Activated naive CD8-positive, alpha-beta T cell treated with anti-CD3 and anti-CD28 coated beads, Interleukin-2, amount 50 U/mL, for 16 hours (primary cell): ENCODE results near the gene SETD1A.

Source experiments
- DNase-seq: peaks from one replicate; pipeline ENCODE4 v3.0.0-alpha.2; 2020; ENCODE audit warnings: low read depth, low spot score

SETD1A gene

GRCh38 chr16:31020536-31020935 lies 63.0 kb downstream of the SETD1A start:
- no peak for DNase-seq

GRCh38 chr16:31022544-31023251 lies 65.1 kb downstream of the SETD1A start:
- no peak for DNase-seq

GRCh38 chr16:31023252-31023602 lies 65.7 kb downstream of the SETD1A start:
- DNase-seq, result no peak

DNA sequence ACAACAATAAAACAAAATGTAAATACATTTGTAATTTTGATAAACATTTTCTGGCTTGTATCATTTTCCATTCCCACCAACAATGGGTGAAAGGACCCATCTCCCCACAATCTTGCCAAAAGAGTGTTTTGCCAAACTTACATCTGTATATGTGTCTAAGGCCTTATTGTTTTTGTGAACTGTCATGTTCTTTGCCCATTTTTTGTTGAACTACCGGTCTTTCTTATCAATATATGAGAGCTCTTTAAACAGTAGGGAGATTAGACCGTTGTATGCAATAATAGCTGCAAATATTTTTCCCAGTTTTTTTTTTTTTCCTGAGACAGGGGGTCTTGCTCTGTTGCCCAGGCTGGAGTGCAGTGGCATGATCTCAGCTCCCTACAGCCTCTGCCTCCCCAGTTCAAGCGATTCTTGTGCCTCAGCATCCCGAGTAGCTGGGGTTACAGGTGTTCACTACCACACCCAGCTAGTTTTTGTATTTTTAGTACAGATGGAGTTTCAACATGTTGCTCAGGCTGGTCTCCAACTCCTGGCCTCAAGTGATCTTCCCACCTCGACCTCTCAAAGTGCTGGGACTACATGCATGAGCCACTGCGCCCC lies 66.2 kb downstream of the SETD1A start:
- DNase-seq, result no peak

DNA sequence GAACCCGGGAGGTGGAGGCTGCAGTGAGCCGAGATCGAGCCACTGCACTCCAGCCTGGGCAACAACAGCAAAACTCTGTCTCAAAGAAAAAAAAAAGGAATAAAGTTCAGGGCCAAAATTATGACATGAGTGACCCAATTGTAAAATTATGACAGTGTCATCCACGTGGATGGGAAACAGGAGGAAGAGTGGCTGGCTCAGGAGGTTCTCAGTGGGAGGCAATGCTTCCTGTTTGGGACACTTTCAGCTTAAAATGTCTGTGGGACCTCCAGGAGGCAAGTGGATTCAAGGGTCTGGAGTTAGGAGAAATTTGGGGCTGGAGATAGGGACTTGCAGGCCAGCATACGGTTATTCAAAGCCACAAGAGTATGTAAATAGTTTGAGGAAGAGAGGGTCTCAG lies 67.8 kb downstream of the SETD1A start:
- DNase-seq, result no peak

GRCh38 chr16:31029272-31029671 lies 71.7 kb downstream of the SETD1A start:
- DNase-seq, result no peak

DNA sequence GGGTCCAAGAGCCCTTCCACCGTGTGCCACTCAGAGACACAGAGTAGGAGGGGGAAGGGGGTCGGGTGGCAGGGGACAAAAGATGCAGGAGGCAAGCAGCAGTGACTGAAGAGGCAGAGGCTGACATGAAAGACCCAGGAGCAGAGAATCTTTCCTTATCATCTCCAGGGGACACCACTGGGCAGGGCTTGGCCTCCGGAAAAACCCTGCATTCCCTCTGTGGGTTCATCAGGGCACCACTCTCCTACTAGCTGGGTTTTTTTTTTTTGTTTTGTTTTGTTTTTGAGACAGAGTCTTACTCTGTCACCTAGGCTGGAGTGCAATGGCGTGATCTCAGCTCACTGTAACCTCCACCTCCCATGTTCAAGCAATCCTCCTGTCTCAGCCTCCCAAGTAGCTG lies 73.7 kb downstream of the SETD1A start:
- DNase-seq, result no peak

DNA sequence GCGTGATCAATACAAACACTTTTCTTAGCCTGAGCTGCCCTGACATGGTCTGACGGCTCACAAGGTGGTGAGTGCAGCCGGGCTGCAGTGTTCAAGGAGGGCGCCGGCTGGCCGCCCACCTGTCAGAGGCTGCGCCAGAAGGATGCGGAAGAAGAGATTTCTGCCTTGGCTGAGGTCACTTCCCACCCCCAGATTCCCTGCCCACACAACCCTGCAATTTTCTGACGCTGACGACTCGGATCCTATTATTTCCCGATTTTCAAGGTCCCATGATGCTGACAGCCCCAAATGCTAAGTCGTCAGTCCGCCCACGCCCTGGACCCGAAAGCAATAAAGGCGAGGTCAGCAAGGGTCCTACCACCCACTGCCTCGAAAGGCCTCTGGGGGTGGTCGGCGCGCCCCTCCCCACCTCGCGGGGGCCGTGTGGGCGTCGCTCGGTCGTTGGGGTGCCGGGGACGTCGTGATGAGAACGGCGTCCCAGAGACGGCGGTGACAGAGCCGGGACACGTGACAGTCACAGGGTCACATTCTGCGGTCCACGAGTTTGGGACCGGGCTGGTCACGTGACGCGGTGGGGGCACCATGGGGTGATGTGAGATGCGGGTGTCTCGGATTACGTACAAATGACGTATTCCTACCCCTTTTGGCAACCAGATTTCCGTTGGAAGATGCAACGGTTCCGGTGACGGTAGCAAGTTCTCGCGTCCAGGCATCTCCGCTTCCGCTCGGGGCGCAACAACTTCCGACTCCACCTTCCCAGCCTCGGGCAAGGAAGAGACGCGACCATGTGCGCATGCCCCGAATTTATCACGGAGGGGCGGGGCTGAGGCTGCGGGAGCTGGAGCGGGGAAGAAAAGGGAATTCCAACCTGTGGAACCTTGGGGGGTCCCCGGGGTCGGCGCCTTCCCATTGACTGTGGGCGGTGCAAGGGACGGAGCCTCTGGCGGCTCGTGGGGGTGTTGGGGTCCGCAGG lies 75.5 kb downstream of the SETD1A start, which contains the start of gene STX4:
Gene STX4 (plus strand): TSS at position 823 of the 973 bp plus-strand sequence. CDS start 248 bp downstream, outside the sequence.
- DNase-seq, result peak; percentile 93

DNA sequence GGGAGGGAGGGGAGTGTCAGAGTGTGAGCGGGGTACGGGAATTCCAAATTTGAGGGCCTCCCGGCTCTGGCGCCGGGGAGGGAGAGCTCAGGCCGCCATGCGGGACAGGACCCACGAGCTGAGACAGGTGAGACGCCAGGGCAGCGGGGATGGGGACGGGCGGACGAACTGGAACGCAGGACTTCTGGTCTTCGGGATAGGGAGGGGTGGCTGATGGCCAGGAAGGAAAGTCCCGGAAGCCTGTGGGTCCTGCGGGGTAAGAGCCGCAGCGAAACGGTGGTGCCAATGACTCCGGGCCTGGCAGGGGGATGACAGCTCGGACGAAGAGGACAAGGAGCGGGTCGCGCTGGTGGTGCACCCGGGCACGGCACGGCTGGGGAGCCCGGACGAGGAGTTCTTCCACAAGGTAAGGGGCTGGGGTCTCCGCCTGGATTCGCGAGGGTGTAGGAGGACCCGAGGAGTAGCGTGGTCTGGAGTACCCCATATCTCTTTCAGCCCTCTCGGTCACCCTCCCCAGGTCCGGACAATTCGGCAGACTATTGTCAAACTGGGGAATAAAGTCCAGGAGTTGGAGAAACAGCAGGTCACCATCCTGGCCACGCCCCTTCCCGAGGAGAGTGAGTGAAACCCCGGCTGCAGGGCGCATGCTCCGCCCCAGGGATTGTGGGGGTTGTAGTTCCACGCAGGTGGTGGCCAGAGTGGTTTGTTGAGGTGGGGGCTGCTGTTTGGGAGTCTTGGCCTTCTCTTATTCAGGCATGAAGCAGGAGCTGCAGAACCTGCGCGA lies 76.3 kb downstream of the SETD1A start:
- DNase-seq, result peak; percentile 69
